ENCODE results near the gene CLNK. TPM values are rescaled to one million over a fixed set of nuclear protein-coding genes. Genes with fewer than 3 reads are reported as not detected.

The CLNK gene
- total RNA-seq, 1 donor from 2014 or later, result not detected

DNA sequence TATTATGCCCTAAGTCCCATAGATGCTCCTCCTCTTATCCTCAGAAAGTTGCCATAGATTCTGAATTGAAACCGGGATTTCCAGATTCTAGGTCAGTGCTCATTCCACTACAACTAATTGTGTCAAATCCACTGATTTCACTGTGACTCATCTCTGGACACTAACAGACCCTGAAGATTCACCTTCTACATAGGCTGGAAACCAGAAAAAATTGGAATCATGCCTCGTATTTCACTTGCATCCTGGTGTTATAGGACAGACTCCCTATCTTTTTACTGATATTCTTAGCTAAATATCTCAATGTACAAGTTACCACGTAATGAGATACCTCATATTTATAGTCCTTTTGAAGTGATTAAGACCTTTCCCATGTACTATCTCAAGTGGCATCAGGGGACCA is 36.7 kb downstream of the CLNK start:
- Histone ChIP-seq H3K36me3 (no peaks in the 10 kb centered on the region), H3K4me3 (no peak overlapping the region), H3K27me3 (no peaks in the 10 kb centered on the region), H3K27ac (no peak overlapping the region), H3K9me3 (no peaks in the 10 kb centered on the region), H3K4me1 (no peaks in the 10 kb centered on the region)
- intact Hi-C loops (cut with DNase I), result no loop called here
- TF ChIP-seq, protein P1, sequence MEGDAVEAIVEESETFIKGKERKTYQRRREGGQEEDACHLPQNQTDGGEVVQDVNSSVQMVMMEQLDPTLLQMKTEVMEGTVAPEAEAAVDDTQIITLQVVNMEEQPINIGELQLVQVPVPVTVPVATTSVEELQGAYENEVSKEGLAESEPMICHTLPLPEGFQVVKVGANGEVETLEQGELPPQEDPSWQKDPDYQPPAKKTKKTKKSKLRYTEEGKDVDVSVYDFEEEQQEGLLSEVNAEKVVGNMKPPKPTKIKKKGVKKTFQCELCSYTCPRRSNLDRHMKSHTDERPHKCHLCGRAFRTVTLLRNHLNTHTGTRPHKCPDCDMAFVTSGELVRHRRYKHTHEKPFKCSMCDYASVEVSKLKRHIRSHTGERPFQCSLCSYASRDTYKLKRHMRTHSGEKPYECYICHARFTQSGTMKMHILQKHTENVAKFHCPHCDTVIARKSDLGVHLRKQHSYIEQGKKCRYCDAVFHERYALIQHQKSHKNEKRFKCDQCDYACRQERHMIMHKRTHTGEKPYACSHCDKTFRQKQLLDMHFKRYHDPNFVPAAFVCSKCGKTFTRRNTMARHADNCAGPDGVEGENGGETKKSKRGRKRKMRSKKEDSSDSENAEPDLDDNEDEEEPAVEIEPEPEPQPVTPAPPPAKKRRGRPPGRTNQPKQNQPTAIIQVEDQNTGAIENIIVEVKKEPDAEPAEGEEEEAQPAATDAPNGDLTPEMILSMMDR (IDR thresholded peaks at IDR 0.05), result no peak
- no peak for DNase-seq (ENCODE audit: low spot score in 2 of 2)

GRCh38 chr4:10643600-10644425 is 40.8 kb downstream of the CLNK start:
- intact Hi-C loops (cut with DNase I), result no loop called here
- H3K4me1 ChIP-seq, result no peaks in the 10 kb centered on the region

GRCh38 chr4:10640561-10641201 is 43.9 kb downstream of the CLNK start:
- no peaks in the 10 kb centered on the region for H3K9me3 ChIP-seq
- H3K27me3 ChIP-seq, result no peaks in the 10 kb centered on the region
- intact Hi-C loops (cut with DNase I), result no loop called here
- TF ChIP-seq, protein P1 (IDR thresholded peaks at IDR 0.05), result no peak
- H3K4me1 ChIP-seq, result no peaks in the 10 kb centered on the region
- no peak overlapping the region for H3K4me3 ChIP-seq
- H3K36me3 ChIP-seq, result no peaks in the 10 kb centered on the region
- H3K27ac ChIP-seq, result no peak overlapping the region
- no peak for DNase-seq (ENCODE audit: low spot score in 2 of 2)

More at GRCh38 chr4:10643600-10644425, 40.8 kb downstream of the CLNK start:
- no peaks in the 10 kb centered on the region for H3K9me3 ChIP-seq
- DNase-seq (ENCODE audit: low spot score in 2 of 2), result no peak
- H3K36me3 ChIP-seq, result no peaks in the 10 kb centered on the region
- TF ChIP-seq, protein P1 (IDR thresholded peaks at IDR 0.05), result no peak
- no peak overlapping the region for H3K27ac ChIP-seq
- H3K4me3 ChIP-seq, result no peak overlapping the region
- H3K27me3 ChIP-seq, result no peaks in the 10 kb centered on the region

- no peak overlapping the region for H3K4me3 ChIP-seq
- H3K27me3 ChIP-seq, result no peaks in the 10 kb centered on the region
- no peaks in the 10 kb centered on the region for H3K9me3 ChIP-seq
- no peak overlapping the region for H3K27ac ChIP-seq
- no peaks in the 10 kb centered on the region for H3K36me3 ChIP-seq
- intact Hi-C loops (cut with DNase I), result no loop called here
- H3K4me1 ChIP-seq, result no peaks in the 10 kb centered on the region
- DNase-seq (ENCODE audit: low spot score in 2 of 2), result no peak
- TF ChIP-seq, protein P1 (IDR thresholded peaks at IDR 0.05), result no peak
These were observed 44.9 kb downstream of the CLNK start for GRCh38 chr4:10639664-10640063.

DNA sequence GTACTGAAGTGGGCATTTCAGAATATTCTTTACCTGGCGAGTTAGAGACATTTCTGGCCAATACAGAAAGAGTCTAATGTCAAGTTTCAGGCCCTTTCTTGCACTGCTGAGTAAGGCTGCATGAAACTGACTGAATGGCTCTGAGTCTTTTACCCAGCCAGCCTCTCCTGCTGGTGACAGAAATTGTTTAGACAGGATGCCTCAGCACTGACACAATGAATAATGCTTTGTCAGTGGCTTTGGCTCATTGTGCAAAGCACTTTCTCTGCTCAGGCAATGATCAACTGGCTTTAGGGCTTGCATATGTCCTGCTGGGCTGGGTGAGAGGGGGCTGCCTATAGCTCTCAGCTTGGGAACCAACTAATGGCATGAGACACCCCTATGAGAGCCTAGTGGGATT is 45.5 kb downstream of the CLNK start:
- Histone ChIP-seq H3K9me3 (no peaks in the 10 kb centered on the region), H3K4me1 (no peaks in the 10 kb centered on the region), H3K27me3 (no peaks in the 10 kb centered on the region), H3K36me3 (no peaks in the 10 kb centered on the region), H3K27ac (no peak overlapping the region), H3K4me3 (no peak overlapping the region)
- intact Hi-C loops (cut with DNase I), result no loop called here
- no peak for DNase-seq (ENCODE audit: low spot score in 2 of 2)
- TF ChIP-seq, protein P1 (IDR thresholded peaks at IDR 0.05), result no peak
